Measurements from ENCODE around the gene BOLL.

DNA sequence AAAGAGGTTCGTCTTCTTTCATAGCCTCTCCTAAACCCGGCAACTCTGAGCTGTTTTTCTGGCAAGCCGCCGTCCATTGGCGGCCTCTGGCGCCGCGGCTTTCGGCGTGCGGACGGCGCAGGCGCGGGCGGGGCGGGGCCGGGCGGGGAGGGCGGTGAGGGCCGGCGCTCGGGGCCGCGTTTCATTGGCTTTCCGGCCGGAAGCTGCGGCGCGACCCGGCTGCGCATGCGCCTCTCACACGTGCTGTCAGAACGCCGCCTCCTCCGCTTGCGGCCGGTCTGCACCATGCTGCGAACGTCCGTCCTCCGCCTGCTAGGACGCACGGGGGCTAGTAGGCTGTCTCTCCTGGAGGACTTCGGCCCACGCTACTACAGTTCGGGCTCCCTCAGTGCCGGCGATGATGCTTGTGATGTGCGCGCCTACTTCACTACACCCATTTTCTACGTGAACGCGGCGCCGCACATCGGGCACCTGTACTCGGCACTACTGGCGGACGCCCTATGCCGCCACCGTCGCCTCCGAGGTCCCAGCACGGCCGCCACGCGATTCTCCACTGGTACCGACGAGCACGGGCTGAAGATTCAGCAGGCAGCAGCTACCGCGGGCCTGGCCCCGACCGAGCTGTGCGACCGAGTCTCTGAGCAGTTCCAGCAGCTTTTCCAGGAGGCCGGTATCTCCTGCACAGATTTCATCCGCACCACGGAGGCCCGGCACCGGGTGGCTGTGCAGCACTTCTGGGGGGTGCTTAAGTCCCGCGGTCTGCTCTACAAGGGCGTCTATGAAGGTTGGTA, 79.8 kb downstream of the BOLL start, which contains the start of gene MARS2:
- TF ChIP-seq EZH2 (IDR thresholded peaks at IDR 0.05; ENCODE audit: low read length, unreplicated experiment) (no peak), EZH2phosphoT487 (IDR thresholded peaks at IDR 0.05; ENCODE audit: borderline replicate concordance, low read length) (no peak)
- TF ChIP-seq, protein P1, sequence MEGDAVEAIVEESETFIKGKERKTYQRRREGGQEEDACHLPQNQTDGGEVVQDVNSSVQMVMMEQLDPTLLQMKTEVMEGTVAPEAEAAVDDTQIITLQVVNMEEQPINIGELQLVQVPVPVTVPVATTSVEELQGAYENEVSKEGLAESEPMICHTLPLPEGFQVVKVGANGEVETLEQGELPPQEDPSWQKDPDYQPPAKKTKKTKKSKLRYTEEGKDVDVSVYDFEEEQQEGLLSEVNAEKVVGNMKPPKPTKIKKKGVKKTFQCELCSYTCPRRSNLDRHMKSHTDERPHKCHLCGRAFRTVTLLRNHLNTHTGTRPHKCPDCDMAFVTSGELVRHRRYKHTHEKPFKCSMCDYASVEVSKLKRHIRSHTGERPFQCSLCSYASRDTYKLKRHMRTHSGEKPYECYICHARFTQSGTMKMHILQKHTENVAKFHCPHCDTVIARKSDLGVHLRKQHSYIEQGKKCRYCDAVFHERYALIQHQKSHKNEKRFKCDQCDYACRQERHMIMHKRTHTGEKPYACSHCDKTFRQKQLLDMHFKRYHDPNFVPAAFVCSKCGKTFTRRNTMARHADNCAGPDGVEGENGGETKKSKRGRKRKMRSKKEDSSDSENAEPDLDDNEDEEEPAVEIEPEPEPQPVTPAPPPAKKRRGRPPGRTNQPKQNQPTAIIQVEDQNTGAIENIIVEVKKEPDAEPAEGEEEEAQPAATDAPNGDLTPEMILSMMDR (conservative IDR thresholded peaks at IDR 0.05; ENCODE audit: low read depth, low read length) = no peak

Data from PC-3 (cell line).